Measurements from ENCODE around the gene OSTN.

GRCh38 chr3:191263365-191263764 lies 64.3 kb downstream of the OSTN start:
- TF ChIP-seq PBX3 (CRISPR knock-in tag; IDR thresholded peaks at IDR 0.05) (no peak), CTCF (tag by site-specific recombination; IDR thresholded peaks at IDR 0.05) (no peak), PATZ1 (tag by site-specific recombination; IDR thresholded peaks at IDR 0.05) (no peak), ZNF138 (tag by site-specific recombination; IDR thresholded peaks at IDR 0.05; ENCODE audit: borderline replicate concordance) (no peak), TSHZ1 (tag by site-specific recombination; IDR thresholded peaks at IDR 0.05; ENCODE audit: borderline replicate concordance) (no peak), ZNF184 (tag by site-specific recombination; IDR thresholded peaks at IDR 0.05) (no peak)
